ENCODE data around the gene LCE5A. TPM values are rescaled to one million over a fixed set of nuclear protein-coding genes. Genes with fewer than 3 reads are reported as not detected.

The LCE5A gene
- total and polyA plus RNA-seq, 2 donors (not counting 3 experiments of a cell fraction or from before 2014, with no cell fraction given) = not detected

DNA sequence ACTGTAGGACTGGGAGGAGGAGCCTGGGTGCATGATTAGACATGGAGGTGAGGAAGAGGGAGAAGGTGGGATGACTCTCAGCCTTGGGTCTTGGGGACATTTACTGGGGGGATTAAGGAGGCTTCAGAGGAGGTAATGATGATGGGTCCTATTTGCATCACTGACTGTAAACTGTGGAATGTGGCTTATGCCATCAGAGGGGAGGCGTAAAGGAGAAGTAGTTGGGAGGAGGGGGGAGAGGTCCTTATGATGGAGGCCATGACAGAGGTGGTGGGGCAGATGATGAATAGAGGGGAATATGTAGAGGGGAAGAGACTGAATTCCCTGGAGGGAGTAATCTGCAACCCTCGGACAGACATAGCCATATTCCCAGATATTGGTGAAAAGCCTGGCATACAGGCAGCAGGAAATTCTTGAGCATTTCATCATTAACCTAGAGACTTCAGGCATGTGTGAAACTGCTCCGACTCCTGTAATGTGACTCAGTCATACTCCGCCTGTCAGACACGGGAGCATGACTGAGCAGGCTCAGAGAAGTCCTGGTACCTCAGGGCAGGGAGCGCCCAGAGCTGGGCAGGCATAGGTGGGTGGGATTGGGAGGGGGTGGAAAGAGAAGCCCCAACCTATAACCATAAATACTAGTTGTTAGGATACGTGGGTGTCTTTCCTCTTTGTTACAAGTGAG, 8.0 kb upstream of the LCE5A start:
- no TSS peak for BruUV-seq (replicated peaks)
- TF ChIP-seq GATA2 (IDR thresholded peaks at IDR 0.05; ENCODE audit: insufficient read depth, insufficient read length, low read depth, low read length) (no peak), JUN (IDR thresholded peaks at IDR 0.05; ENCODE audit: borderline replicate concordance, insufficient read depth, insufficient read length, low read depth) (no peak), EZH2 (IDR thresholded peaks at IDR 0.05; ENCODE audit: borderline replicate concordance, low read depth, low read length, severe bottlenecking) (no peak), POLR2AphosphoS5 (IDR thresholded peaks at IDR 0.05; ENCODE audit: insufficient read depth, low read depth, low read length) (no peak)
- TF ChIP-seq, protein P1, sequence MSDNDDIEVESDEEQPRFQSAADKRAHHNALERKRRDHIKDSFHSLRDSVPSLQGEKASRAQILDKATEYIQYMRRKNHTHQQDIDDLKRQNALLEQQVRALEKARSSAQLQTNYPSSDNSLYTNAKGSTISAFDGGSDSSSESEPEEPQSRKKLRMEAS (IDR thresholded peaks at IDR 0.05; ENCODE audit: insufficient read depth, insufficient read length) = no peak
- TF ChIP-seq, protein P2, sequence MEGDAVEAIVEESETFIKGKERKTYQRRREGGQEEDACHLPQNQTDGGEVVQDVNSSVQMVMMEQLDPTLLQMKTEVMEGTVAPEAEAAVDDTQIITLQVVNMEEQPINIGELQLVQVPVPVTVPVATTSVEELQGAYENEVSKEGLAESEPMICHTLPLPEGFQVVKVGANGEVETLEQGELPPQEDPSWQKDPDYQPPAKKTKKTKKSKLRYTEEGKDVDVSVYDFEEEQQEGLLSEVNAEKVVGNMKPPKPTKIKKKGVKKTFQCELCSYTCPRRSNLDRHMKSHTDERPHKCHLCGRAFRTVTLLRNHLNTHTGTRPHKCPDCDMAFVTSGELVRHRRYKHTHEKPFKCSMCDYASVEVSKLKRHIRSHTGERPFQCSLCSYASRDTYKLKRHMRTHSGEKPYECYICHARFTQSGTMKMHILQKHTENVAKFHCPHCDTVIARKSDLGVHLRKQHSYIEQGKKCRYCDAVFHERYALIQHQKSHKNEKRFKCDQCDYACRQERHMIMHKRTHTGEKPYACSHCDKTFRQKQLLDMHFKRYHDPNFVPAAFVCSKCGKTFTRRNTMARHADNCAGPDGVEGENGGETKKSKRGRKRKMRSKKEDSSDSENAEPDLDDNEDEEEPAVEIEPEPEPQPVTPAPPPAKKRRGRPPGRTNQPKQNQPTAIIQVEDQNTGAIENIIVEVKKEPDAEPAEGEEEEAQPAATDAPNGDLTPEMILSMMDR (IDR thresholded peaks at IDR 0.05; ENCODE audit: extremely low read depth in 1 of 2, insufficient read depth in 1 of 2, low read depth in 1 of 2, low read length in 2 of 2) = no peak

More for the DNA sequence above, 8.0 kb upstream of the LCE5A start:
- ChIA-PET POLR2A (no interaction called here), CTCF (interaction anchor here (0.8 to 1.6 kb wide), 2 partner anchors 7 to 31 kb away, joined by 4 read pairs; no protein-coding TSS in a partner anchor)
- dilution Hi-C loops (cut with MboI; ENCODE audit: extremely low pct_ligation_motif_present, low sequenced_read_pairs) (no loop called here), intact Hi-C loops (cut with micrococcal nuclease) (no loop called here)
- no peak overlapping the region for H3K27ac ChIP-seq (ENCODE audit: insufficient read depth, low read depth, low read length)
- H3K4me3 ChIP-seq (replicated peaks in 1 of 3; ENCODE audit: insufficient read depth in 1 of 3, low read depth in 1 of 3, low read length in 3 of 3) = no peak overlapping the region
- H4K20me1 ChIP-seq (replicated peaks; ENCODE audit: control insufficient read depth, extremely low read depth, insufficient read depth, low read length) = no peaks in the 10 kb centered on the region
- DNase-seq (ENCODE audit: low read depth, low spot score) (no peak), FAIRE-seq (no peak)
- no peaks in the 10 kb centered on the region for H3K9me3 ChIP-seq (replicated peaks; ENCODE audit: control insufficient read depth, insufficient read depth, low read length)
- H3K79me2 ChIP-seq (ENCODE audit: control insufficient read depth, insufficient read depth, low read length) = no peaks in the 10 kb centered on the region
- no peaks in the 10 kb centered on the region for H3K27me3 ChIP-seq (ENCODE audit: control insufficient read depth in 2 of 2, insufficient read depth in 2 of 2, low read length in 2 of 2)
- no peaks in the 10 kb centered on the region for H3K4me1 ChIP-seq (ENCODE audit: control insufficient read depth, extremely low read depth, insufficient read depth, low read length)
- no peaks in the 10 kb centered on the region for H3K36me3 ChIP-seq (ENCODE audit: control insufficient read depth in 2 of 2, extremely low read depth in 1 of 2, insufficient read depth in 2 of 2, low read length in 2 of 2)
- no peak overlapping the region for H2AFZ ChIP-seq (ENCODE audit: low read depth, low read length)
- no peak overlapping the region for H3K4me2 ChIP-seq (ENCODE audit: insufficient read depth, low read length)
- H3K9ac ChIP-seq (replicated peaks; ENCODE audit: extremely low read depth, insufficient read depth, low read length) = no peak overlapping the region
- no peaks in the 10 kb centered on the region for H3K9me1 ChIP-seq (replicated peaks; ENCODE audit: control insufficient read depth, extremely low read depth, insufficient read depth, low read length)
